Muscle layer of colon (tissue), 2 donors: ENCODE measurements around the gene SMYD2.

Experiments
- H3K27ac ChIP-seq: one replicate; pipeline ENCODE4 v1.7.0; 2013; ENCODE audit warnings: low read depth, mild to moderate bottlenecking, low read length, moderate library complexity
- H3K27me3 ChIP-seq, 2 donors: one replicate each; pipeline ENCODE4 v1.7.0; 2013; ENCODE audit warnings: low read length in 2 of 2, mild to moderate bottlenecking in 2 of 2; ENCODE audit not compliant: insufficient read depth in 2 of 2, control insufficient read depth in 1 of 2
- H3K36me3 ChIP-seq: one replicate; pipeline ENCODE4 v1.7.0; 2013; ENCODE audit warnings: mild to moderate bottlenecking, low read length; ENCODE audit not compliant: insufficient read depth
- H3K4me1 ChIP-seq: one replicate; pipeline ENCODE4 v1.7.0; 2013; ENCODE audit warnings: mild to moderate bottlenecking, low read length; ENCODE audit not compliant: insufficient read depth
- H3K4me3 ChIP-seq, 2 donors: one replicate each; pipeline ENCODE4 v1.7.0; 2013; ENCODE audit warnings: low read length in 2 of 2, low read depth in 1 of 2, mild to moderate bottlenecking in 1 of 2, moderate library complexity in 1 of 2
- H3K9ac ChIP-seq: one replicate; pipeline ENCODE4 v1.7.0; 2013; ENCODE audit warnings: low read length
- H3K9me3 ChIP-seq: one replicate; pipeline ENCODE4 v1.7.0; 2013; ENCODE audit warnings: mild to moderate bottlenecking, low read length
- donor health status: abdominal sarcoma.
- donor health status: Adenocarcinoma of cecum.

The SMYD2 gene, protein sequence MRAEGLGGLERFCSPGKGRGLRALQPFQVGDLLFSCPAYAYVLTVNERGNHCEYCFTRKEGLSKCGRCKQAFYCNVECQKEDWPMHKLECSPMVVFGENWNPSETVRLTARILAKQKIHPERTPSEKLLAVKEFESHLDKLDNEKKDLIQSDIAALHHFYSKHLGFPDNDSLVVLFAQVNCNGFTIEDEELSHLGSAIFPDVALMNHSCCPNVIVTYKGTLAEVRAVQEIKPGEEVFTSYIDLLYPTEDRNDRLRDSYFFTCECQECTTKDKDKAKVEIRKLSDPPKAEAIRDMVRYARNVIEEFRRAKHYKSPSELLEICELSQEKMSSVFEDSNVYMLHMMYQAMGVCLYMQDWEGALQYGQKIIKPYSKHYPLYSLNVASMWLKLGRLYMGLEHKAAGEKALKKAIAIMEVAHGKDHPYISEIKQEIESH

DNA sequence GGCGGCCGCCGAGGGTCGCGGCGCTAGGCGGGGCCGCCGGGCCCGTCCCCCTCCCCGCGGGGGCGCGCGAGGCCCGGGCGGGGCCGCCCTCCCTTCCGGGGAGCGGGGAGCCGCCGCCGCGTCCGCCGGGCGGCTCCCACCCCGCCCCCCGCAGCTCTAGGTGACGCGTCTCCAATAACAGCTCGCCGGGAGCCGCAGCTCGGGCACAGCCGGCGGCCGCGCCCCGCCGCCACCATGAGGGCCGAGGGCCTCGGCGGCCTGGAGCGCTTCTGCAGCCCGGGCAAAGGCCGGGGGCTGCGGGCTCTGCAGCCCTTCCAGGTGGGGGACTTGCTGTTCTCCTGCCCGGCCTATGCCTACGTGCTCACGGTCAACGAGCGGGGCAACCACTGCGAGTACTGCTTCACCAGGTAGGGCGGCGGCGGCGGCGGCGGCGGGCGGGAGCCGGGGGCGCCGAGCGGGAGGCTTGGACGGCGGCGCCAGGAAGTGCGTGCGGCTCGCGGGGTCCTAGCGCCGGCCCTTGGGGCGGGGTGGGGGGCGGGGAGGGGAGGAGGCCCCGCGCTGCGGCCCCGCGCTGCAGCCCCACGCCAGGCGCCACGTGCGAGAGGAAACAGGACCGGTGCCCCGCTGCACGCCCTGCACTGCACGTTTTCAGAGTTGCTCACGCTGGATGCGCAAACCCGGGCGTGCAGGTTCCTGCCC, at the start of gene SMYD2:
Gene SMYD2, plus strand, starts transcription at position 139 of the 699 bp plus-strand sequence. Its CDS starts 96 bp downstream, at position 235.
- no peaks in the 10 kb centered on the region for H3K27me3 ChIP-seq
- peak within 1 kb of the TSS; percentile 71 for H3K9ac ChIP-seq
- H3K9me3 ChIP-seq, result no peaks in the 10 kb centered on the region
- H3K27ac ChIP-seq, result peak within 1 kb of the TSS; percentile 87
- peaks cover 7% of the 10 kb centered on the region for H3K4me1 ChIP-seq
- no peaks in the 10 kb centered on the region for H3K36me3 ChIP-seq
- H3K4me3 ChIP-seq, result peak within 1 kb of the TSS; percentile 93 to 96

DNA sequence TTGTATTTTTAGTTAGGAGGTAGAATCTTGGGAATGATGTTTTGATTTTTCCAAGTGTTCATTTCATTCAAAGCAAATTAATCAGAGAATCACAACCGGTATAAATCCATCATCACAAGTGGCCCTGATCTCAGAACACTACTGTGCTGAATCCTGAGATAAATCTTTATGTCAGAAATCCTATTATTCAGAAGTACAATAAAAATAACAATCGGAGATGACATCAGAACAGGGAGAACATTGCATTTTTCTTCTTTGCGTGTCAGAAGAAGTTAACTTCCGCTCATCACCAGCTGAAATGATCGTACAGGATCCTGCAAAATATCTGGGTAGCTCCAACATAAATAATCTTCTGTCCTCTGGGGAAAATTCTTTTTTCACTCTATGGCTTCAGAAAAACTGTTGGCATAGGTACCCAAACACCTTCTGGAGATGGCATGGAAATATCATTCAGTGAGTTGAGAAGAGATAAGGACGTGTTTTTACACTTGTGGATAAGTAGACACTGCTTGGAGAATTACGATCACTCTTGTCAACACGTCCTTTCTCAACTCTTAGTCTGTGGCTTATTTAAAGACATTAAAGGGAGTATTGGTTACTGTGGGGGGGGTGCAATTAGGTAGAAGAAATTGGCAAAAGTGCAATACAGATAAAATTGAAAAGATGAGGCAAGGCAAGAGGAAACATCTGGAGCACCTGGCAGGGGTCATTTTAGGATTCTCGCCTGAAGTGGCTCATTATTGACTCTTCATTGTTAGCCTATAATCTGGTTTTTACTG, 46.9 kb upstream of the SMYD2 start:
- H3K9me3 ChIP-seq, result no peaks in the 10 kb centered on the region
- H3K27me3 ChIP-seq, result no peaks in the 10 kb centered on the region
- no peak overlapping the region for H3K27ac ChIP-seq
- H3K4me1 ChIP-seq, result no peaks in the 10 kb centered on the region
- no peak overlapping the region for H3K9ac ChIP-seq
- no peak overlapping the region for H3K4me3 ChIP-seq
- H3K36me3 ChIP-seq, result no peaks in the 10 kb centered on the region

DNA sequence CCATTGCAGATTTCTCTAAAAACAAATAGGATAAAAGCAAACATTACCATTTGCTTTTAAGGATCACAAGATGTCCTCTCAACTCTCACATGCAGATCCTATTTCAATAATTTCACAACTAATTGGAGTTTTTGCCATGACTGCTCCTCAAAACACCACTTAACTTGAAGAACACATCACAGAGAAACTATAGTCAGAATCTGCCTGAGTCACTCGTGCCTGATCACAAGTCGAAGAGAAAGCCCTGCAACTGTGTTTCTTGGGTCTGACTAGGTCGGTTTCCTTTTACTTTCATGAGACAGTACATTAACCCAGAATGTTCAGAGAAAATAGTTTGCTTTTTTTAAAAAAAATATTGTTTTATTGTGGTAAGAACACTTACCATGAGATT, 46.3 kb upstream of the SMYD2 start:
- H3K4me1 ChIP-seq, result no peaks in the 10 kb centered on the region
- H3K27ac ChIP-seq, result no peak overlapping the region
- no peaks in the 10 kb centered on the region for H3K27me3 ChIP-seq
- H3K9ac ChIP-seq, result no peak overlapping the region
- no peaks in the 10 kb centered on the region for H3K36me3 ChIP-seq
- H3K4me3 ChIP-seq, result no peak overlapping the region
- no peaks in the 10 kb centered on the region for H3K9me3 ChIP-seq

- H3K9me3 ChIP-seq, result no peaks in the 10 kb centered on the region
- no peak overlapping the region for H3K4me3 ChIP-seq
- H3K4me1 ChIP-seq, result no peaks in the 10 kb centered on the region
- H3K27me3 ChIP-seq, result no peaks in the 10 kb centered on the region
- no peak overlapping the region for H3K27ac ChIP-seq
- no peaks in the 10 kb centered on the region for H3K36me3 ChIP-seq
- no peak overlapping the region for H3K9ac ChIP-seq
These were observed 44.5 kb upstream of the SMYD2 start for GRCh38 chr1:214236477-214236876.

DNA sequence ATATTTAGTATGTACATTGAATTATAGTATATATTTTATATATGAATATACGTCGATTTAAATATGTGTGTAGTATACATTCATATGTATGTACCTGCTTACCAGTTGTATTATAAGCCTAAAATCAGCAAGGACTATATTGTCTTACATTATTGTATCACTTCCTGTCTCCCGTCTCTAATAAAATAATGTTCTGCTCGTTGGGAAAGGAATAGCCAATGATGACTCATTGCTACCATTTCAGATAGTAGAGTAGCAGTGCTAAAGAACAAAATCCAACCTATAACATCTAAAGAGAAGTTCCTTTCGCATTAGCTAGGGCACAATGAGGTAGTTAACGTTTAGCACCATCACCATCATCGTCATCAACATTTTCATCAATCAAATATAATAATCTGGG, 39.9 kb upstream of the SMYD2 start:
- Histone ChIP-seq H3K27ac (no peak overlapping the region), H3K9ac (no peak overlapping the region), H3K9me3 (no peaks in the 10 kb centered on the region), H3K4me3 (no peak overlapping the region), H3K36me3 (no peaks in the 10 kb centered on the region), H3K27me3 (no peaks in the 10 kb centered on the region), H3K4me1 (no peaks in the 10 kb centered on the region)

DNA sequence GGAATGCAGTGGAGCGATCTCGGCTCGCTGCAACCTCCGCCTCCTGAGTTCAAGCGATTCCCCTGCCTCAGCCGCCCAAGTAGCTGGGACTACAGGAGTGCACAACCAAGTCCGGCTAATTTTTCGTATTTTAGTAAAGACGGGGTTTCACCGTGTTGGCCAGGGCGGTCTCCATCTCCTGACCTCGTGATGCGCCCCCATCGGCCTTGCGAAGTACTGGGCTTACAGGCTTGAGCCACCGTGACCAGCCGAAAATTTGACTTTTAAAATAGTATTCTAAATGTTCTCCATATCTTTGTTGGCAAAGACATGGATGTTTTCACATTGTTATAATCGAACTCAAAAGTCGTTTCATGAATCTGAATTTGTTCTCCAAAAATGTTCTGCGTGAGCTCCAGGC, 36.7 kb upstream of the SMYD2 start:
- no peaks in the 10 kb centered on the region for H3K36me3 ChIP-seq
- no peak overlapping the region for H3K27ac ChIP-seq
- no peaks in the 10 kb centered on the region for H3K9me3 ChIP-seq
- no peaks in the 10 kb centered on the region for H3K27me3 ChIP-seq
- H3K9ac ChIP-seq, result no peak overlapping the region
- H3K4me1 ChIP-seq, result no peaks in the 10 kb centered on the region
- no peak overlapping the region for H3K4me3 ChIP-seq

DNA sequence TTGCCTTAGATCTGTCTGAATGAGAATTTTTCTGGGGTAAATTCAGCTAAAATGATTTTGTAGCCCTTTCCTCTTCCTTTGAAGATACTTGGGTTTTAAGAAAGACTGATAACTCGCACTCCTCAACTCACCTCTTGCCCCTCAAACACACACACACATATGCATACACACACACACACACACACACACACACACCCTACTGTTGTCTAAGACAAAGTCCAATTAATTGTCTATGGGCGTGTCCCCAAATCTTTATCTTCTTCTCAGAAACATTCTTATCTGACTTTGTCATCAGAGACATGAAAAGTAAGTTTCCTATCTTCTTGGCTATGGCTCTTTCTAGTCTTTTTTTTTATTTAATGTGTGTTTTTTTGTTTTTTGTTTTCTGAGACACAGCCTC, 36.1 kb upstream of the SMYD2 start:
- Histone ChIP-seq H3K4me1 (no peaks in the 10 kb centered on the region), H3K36me3 (no peaks in the 10 kb centered on the region)

GRCh38 chr1:214247501-214248041, 33.4 kb upstream of the SMYD2 start:
- Histone ChIP-seq H3K36me3 (no peaks in the 10 kb centered on the region), H3K9me3 (no peaks in the 10 kb centered on the region), H3K4me1 (no peaks in the 10 kb centered on the region), H3K27ac (no peak overlapping the region), H3K9ac (no peak overlapping the region), H3K27me3 (no peaks in the 10 kb centered on the region), H3K4me3 (no peak overlapping the region)

More for the DNA sequence above, 36.1 kb upstream of the SMYD2 start:
- H3K9ac ChIP-seq, result no peak overlapping the region
- H3K27me3 ChIP-seq, result no peaks in the 10 kb centered on the region
- no peak overlapping the region for H3K4me3 ChIP-seq
- H3K9me3 ChIP-seq, result no peaks in the 10 kb centered on the region
- H3K27ac ChIP-seq, result no peak overlapping the region

GRCh38 chr1:214248311-214249085, 32.5 kb upstream of the SMYD2 start:
- Histone ChIP-seq H3K9me3 (no peaks in the 10 kb centered on the region), H3K27ac (no peak overlapping the region), H3K36me3 (no peaks in the 10 kb centered on the region)

DNA sequence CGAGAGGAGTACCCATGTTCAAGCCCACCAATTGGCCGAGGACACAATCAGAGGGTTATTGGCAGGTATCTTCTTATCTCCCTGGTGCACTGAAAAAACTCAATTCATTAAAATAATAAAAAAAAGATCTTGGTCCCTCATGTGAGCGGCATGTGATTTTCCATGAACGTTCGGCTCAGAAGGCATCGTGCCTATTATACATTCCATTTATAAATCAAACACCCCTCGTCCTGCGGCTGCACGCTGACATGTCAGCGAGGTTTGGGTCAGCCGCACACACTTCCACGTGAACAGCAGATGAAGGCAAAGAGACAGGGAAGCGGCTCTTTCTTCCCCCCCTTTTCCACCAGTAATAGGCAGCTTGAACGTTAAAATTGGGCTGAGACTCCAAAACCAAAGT, 31.3 kb upstream of the SMYD2 start:
- Histone ChIP-seq H3K4me3 (no peak overlapping the region), H3K9me3 (no peaks in the 10 kb centered on the region), H3K36me3 (no peaks in the 10 kb centered on the region), H3K4me1 (no peaks in the 10 kb centered on the region), H3K27me3 (no peaks in the 10 kb centered on the region), H3K9ac (no peak overlapping the region), H3K27ac (no peak overlapping the region)

More at GRCh38 chr1:214248311-214249085, 32.5 kb upstream of the SMYD2 start:
- no peak overlapping the region for H3K4me3 ChIP-seq
- no peak overlapping the region for H3K9ac ChIP-seq
- no peaks in the 10 kb centered on the region for H3K4me1 ChIP-seq
- no peaks in the 10 kb centered on the region for H3K27me3 ChIP-seq
